Liver (tissue), 3 donors: ENCODE results near the gene EMD.
"Not testable (repeated sequence)": the region's sequence is repeated elsewhere in the genome, so short reads cannot be mapped to it uniquely, and the experiment has no call there.

ENCODE experiments used
- RAD21 ChIP-seq, 2 donors: IDR thresholded peaks; 2 replicates each; pipeline ENCODE4 v1.6.1; 2016; ENCODE audit warnings: antibody characterized with exemption in 2 of 2, mild to moderate bottlenecking in 2 of 2
- TF ChIP-seq, protein P1 (sequence below): fragments of 150-350 bp; IDR thresholded peaks from 2 replicates; pipeline ENCODE4 v1.5.1; 2017; ENCODE audit warnings: improper control_type of control experiment, low read depth, low read length; ENCODE audit not compliant: missing input control
- TF ChIP-seq, protein P2 (sequence below): IDR thresholded peaks from 2 replicates; pipeline ENCODE4 v1.6.1; 2016; ENCODE audit warnings: antibody characterized with exemption, mild to moderate bottlenecking
- donor health status: healthy.
- donor health status: healthy.

DNA sequence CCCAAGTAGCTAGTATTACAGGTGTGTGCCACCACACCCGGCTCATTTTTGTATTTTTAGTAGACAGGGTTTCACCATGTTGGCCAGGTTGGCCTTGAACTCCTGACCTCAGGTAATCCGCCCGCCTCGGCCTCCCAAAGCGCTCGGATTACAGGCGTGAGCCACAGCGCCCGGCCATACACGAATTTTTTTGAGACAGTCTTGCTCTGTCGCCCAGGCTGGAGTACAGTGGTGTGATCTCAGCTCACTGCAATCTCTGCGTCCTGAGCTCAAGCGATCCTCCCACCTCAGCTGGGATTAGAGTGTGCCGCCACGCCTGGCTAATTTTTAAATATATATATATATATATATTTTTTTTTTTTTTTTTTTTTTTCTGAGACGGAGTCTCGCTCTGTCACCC is 17.3 kb downstream of the EMD start:
- not testable (repeated sequence) for TF ChIP-seq RAD21 (IDR thresholded peaks at IDR 0.05)
- TF ChIP-seq, protein P1, sequence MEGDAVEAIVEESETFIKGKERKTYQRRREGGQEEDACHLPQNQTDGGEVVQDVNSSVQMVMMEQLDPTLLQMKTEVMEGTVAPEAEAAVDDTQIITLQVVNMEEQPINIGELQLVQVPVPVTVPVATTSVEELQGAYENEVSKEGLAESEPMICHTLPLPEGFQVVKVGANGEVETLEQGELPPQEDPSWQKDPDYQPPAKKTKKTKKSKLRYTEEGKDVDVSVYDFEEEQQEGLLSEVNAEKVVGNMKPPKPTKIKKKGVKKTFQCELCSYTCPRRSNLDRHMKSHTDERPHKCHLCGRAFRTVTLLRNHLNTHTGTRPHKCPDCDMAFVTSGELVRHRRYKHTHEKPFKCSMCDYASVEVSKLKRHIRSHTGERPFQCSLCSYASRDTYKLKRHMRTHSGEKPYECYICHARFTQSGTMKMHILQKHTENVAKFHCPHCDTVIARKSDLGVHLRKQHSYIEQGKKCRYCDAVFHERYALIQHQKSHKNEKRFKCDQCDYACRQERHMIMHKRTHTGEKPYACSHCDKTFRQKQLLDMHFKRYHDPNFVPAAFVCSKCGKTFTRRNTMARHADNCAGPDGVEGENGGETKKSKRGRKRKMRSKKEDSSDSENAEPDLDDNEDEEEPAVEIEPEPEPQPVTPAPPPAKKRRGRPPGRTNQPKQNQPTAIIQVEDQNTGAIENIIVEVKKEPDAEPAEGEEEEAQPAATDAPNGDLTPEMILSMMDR = not testable (repeated sequence)
- TF ChIP-seq, protein P2, sequence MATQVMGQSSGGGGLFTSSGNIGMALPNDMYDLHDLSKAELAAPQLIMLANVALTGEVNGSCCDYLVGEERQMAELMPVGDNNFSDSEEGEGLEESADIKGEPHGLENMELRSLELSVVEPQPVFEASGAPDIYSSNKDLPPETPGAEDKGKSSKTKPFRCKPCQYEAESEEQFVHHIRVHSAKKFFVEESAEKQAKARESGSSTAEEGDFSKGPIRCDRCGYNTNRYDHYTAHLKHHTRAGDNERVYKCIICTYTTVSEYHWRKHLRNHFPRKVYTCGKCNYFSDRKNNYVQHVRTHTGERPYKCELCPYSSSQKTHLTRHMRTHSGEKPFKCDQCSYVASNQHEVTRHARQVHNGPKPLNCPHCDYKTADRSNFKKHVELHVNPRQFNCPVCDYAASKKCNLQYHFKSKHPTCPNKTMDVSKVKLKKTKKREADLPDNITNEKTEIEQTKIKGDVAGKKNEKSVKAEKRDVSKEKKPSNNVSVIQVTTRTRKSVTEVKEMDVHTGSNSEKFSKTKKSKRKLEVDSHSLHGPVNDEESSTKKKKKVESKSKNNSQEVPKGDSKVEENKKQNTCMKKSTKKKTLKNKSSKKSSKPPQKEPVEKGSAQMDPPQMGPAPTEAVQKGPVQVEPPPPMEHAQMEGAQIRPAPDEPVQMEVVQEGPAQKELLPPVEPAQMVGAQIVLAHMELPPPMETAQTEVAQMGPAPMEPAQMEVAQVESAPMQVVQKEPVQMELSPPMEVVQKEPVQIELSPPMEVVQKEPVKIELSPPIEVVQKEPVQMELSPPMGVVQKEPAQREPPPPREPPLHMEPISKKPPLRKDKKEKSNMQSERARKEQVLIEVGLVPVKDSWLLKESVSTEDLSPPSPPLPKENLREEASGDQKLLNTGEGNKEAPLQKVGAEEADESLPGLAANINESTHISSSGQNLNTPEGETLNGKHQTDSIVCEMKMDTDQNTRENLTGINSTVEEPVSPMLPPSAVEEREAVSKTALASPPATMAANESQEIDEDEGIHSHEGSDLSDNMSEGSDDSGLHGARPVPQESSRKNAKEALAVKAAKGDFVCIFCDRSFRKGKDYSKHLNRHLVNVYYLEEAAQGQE = not testable (repeated sequence)
